MV-4-11 (cell line): ENCODE results near the gene ZCCHC24.
A peak's percentile ranks its signal among the peaks of the same experiment; 100 is the strongest.

ENCODE experiments used
- DNase-seq: peaks from one replicate; lab custom pipeline; 2025; lab: John Stamatoyannopoulos, UW

ZCCHC24 gene

DNA sequence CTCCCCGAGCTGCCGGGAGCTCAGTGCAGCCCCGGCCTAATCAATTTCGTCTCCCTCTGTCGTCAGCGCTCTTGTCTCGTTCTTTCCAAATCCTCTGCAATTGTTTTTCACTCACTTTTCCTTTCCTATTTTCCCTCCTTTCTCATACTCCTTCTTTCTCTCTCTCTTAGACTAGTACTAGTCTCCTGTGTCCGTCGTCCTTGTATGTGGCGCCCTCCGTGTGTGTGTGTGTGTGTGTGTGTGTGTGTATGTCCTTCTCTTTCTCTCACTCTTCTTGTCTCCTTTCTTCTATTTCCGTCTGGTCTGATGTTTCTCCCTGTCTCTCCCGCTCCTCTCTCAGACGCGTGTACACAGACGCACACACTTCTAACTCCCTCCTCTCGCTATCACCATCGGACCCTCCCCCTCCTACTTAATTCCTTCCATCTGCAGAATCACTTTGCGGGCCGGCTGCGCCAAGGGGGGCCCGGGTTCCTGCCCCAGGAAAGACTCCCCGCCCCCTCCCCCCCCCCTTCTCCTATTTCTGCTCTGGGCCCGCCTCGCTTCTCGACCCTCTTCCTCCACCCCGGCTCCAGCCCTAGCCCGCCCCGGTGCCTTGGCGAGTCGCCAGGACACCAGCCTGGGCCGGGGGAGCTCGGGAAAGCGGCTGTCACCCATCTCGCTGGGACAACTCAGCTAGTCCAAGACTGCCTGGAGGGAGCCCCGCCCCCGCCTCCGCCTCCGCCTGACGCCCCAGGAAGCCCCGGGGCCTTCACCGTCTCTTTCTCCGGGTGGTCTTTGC, 743 bp upstream of the ZCCHC24 start:
- DNase-seq: no peak

DNA sequence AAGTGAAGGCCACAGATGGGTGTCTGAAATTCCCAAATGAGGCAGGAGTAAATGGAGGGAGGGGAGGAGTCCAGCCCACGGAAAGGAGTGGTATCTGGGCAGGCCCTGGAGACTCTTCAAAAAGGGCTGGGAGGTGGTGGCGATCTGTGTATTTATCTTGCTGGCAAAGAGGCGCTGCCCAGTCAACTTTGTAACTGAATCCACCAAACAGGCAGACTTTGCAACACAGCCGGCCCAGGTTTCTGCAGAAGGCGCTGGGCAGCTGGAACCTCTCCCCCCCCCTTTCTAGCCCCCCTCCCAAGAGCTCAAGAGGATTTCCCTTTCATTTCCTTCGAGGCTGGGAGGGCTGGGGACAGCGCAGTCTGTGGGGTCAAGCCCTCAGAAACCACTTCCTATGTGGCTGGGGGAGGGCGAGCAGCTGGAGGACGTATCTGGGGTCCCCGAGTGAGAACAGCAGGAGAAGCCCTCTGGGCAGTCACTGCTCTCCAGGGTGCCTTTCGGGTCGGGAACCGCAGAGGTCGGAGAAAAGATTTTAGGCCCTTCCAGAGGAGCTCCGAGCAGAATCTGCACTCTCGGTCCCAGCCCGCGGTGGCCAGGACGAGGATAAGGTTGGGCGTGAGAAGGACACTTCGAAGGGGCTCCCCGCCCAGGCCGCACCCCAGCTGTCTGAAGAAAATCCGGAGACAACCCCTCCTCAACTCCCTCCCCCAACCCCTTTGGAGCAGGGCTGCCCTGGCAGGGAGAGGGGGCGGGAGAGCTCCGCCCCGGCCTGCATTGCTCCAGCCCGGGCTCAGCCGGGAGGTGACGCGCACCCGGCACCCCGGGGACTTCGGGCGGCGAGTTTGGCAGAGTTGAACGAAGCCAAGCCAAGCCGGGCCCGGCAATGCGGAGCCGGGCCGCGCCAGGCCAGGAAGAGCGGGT, 965 bp downstream of the ZCCHC24 start:
- DNase-seq: peak; percentile 88

DNA sequence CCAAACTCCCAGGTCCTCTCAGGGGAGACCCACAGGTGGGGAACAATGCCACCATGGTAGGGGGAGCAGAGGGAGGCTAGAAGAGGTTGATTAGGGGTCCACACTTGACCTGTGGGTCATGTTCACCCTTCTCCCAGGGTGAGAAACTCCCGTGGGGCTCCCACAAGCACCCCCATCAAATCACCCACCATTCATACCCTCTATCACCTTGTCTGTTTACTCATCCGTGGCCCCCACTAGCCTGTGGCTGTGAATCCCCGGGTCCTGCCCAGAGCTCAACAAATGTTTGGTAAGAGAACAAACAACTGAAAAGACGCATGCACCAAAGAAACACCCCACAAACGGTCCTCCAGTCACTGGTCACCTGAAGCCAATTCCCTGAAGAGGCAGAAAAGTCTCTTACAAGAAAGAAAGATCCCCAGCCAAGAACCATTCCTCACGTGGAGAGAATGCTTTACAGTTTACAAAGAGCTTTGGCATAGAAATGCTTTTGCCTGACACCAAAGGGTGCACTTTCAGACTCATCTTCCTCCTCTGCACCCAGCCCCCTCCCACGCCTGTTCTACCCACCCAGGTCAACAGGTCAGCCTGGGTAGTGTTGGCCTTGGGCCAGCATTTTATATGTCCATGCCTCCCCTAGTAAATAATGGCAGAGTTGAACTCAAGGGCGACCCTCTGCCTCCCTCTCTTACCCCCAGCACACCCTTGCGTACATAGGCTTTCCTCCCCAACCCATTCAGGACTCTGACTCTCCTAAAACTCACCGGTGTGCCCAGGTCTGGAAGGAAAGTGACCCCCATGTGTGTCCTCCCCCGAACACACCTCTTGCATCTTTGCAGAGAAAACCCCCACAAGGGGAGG, 1.9 kb downstream of the ZCCHC24 start:
- DNase-seq: no peak

- DNase-seq: no peak
Observed at GRCh38 chr10:79442171-79443040, 3.0 kb downstream of the ZCCHC24 start.

DNA sequence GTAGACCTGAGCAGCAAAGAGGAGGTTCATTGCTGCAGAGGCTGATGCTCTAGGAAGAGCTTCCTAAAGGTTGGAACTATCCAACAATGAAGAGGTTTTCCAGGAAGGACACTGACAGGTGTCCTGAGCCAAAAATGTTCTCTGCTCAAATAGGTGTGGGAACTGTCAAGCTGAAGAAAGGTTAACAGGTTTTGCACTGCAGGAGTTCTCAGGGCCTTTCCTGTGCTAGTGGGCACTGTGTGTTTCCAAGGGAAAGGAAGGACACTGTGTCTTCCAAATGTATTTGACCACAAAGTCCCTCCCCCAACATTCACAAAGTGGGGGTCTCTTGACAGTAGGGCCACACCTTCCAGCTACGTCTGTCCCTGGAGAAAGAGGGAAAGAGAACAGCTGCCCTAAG, 4.0 kb downstream of the ZCCHC24 start:
- no peak for DNase-seq

DNA sequence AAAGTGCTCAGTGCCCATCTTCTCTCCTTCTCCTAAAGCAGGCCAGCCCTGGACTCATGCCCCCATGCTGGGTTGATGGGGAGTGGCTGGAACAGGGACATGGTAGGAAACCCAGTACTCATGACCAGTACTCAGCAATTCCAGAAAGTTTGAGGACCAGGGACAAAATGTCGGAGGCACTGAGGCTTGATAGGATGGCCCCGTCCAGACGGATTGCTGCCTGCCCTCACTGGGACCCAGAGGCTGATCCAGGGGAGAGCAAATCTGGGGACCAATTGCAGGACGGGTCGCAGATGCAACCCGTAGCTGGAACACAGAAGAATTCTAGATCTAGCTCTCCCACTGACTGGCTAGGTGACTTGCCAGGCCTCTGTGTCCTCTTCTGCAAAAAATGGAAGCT, 5.1 kb downstream of the ZCCHC24 start:
- no peak for DNase-seq

DNA sequence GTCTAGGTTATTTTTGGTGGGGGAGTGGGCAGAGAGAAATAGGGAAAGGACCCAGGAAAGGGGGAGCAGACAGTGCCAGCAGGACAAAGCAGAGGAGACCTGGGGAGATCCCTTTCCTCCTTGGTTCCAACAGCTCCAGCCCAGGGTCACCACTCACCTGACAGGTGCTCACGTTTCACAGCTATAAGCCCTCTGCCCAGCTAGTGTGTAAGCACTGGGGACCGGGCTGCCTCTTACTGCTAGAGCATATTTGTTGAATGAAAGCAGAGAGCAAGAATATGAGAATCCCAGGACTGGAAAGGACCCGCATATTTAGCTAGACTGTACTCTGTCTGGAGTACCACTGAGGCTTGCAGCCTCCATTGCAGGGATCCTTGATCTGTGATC, 6.7 kb downstream of the ZCCHC24 start:
- no peak for DNase-seq

DNA sequence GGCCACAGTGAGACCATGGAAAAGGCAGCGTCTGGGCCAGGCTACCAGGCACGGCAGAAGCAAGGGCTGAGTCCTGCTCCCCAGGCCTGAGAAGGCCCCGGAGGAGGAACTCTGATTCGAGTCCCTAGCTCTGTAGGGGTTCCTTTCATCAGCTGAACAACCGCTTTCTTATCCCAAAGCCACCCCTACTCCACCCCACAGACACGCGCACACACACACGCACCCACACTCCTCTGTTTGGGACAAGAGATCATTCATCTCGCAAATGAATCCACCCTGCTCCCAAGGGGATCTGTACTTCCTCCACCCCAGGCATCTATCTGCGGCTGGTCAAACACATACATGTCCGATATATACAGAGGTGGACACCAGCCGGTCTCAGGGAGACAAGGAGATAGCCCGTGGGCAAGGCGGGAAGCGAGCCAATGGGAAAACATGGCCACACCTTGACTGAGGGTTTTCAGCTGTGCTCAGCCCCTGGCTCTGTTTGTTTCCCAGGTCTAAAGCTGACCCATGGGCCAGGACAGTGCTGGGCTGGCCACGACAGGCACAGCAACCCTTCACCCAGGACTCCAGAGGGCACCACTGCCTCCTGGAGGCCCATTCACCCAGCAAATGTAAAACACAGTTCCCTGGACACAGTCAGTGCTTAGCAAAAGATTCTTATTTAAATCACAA, 7.3 kb downstream of the ZCCHC24 start:
- no peak for DNase-seq

DNA sequence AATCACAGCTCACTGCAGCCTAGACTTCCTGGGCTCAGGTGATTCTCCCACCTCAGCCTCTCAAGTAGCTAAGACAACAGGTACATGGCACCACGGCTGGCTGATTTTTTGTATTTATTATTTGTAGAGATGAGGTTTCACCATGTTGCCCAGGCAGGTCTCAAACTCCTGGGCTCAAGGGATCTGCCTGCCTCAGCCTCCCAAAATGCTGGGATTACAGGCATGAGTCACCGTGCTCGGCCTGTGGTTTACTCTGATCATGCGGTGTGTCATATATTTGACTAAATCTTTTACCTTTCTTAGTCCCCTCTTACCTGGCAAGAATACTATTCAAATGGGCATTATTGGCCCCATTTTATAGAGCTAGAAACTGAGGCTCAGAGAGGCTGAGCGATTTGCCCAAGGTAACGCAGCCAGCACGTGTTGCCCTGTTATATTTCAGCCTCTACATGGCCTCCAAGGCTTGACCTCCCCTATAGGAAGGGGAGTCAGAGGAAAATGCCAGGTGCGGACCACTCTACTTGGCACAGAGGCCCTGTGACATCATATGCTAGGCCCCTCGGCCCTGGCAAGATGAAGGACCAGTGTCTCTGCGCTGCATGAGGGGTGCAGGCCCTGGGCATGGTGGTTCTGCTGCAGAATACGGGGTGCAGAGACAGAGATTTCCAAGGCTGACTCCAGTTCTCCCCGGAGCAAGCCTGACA, 8.2 kb downstream of the ZCCHC24 start:
- no peak for DNase-seq

- DNase-seq: no peak
Observed at GRCh38 chr10:79436850-79437103, 8.6 kb downstream of the ZCCHC24 start.

- DNase-seq: no peak
Observed at GRCh38 chr10:79436066-79436849, 9.2 kb downstream of the ZCCHC24 start.

GRCh38 chr10:79435271-79436065, 10.0 kb downstream of the ZCCHC24 start:
- DNase-seq: peak; percentile 52

GRCh38 chr10:79434821-79435251, 10.6 kb downstream of the ZCCHC24 start:
- DNase-seq: no peak

DNA sequence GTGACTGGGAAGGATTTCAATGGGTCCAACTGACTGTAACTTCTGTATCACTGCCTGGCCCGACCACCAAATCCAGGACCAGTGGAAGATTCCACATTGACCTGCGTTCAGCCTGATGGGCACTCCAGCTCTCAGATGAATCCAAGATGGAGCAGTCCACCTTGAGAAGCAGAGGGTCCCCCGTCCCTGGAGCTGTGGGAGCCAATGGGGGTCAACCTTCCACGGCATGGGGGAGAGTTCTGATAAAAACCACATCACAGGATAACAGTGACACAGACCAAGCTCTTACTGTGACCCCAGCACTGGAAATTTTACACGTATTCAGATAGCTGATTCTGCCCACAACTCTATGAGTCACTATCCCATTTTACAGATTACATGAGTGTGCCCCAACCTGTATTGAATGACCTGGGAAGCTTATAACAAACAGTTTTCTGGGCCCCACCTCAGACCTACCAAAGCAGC, 11.2 kb downstream of the ZCCHC24 start:
- DNase-seq: no peak

DNA sequence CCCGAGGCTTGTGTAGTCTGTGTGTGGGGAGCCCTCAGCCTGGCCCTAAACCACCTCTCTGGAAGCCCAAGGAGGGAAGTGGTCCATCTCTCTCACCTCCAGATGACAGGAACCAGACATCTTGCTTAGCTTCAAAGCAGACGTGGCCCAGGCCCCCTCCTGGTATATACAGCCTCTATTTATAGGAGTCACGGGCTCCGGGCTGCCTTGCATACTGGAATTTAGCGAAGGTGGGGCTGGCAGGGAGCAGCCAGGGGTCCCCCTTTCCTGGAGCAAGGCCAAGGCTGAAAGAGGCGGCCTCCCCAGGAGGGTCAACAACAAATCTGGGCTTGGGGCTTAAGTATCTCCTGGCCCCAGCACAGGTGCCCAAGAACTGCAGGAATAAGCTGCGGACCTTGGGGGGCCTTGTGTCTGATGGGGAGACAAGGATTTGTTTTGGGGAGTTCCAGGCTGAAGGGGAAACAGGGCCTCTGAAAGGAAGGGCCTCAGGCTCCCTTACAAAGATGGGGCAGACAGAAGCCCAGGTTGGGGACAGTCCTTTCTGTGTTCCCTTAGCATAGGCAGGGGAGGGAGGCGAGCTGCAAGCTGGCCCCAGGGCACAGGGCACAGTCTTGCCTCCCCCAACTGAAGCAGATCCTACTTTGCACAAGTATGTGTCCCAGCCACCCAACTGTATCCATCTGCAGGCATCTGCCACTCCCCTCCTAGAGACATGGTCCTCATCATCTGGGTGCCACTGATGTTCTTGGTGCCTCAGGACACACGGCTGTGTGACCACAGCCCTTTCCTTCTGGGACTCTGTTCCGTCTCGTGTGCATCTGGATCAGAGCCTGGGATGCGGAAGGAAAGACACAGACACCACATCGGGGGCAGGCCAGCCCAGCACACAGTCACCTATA, 11.9 kb downstream of the ZCCHC24 start:
- DNase-seq: no peak

- no peak for DNase-seq
Observed at GRCh38 chr10:79431891-79432831, 13.3 kb downstream of the ZCCHC24 start.
